HG03521 (cell line): ENCODE results near the gene FEM1A.
"Not testable (repeated sequence)": the region's sequence is repeated elsewhere in the genome, so short reads cannot be mapped to it uniquely, and the experiment has no call there.

Source experiments
- ATAC-seq: cut with Tn5 transposase; IDR thresholded peaks from one replicate; pipeline ENCODE4 v1.9.1; 2021; ENCODE audit warnings: mild to moderate bottlenecking, moderate library complexity; ENCODE audit not compliant: unreplicated experiment

Gene FEM1A

GRCh38 chr19:4807188-4807587 is 15.7 kb downstream of the FEM1A start:
- no peak for ATAC-seq

- no peak for ATAC-seq
Measured at GRCh38 chr19:4811328-4812131, 20.0 kb downstream of the FEM1A start.

DNA sequence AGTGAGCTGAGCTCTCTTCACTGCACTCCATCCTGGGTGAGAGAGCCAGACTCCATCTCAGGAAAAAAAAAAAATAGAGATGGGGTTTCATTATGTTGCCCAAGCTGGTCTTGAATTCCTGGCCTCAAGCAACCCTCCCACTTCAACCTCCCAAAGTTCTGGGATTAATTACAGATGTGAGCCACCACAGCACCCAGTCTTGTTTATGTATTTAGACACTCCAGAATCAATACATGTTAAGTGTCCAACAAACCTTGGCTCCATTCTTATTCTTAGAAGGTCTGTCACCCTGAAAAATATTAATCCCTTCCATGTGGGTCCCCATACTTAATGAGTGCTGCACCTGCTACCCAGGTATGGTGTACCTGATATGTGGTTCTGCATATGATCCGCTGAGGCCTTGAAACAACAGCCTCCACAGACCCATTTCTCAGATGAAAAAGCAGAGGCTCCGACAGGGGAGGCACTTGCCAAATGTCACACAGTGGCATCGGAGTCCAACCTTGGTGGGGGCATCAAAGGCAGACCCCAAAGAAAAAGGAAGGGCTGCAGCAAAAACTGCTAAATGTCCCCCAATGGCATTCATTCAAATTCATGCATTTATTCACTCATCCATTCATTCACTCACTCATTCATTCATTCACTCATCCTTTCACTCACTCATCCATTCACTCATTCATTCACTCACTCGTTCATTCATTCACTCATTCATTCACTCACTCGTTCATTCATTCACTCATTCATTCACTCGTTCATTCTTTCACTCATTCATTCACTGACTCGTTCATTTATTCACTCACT is 23.3 kb downstream of the FEM1A start:
- ATAC-seq: no peak

DNA sequence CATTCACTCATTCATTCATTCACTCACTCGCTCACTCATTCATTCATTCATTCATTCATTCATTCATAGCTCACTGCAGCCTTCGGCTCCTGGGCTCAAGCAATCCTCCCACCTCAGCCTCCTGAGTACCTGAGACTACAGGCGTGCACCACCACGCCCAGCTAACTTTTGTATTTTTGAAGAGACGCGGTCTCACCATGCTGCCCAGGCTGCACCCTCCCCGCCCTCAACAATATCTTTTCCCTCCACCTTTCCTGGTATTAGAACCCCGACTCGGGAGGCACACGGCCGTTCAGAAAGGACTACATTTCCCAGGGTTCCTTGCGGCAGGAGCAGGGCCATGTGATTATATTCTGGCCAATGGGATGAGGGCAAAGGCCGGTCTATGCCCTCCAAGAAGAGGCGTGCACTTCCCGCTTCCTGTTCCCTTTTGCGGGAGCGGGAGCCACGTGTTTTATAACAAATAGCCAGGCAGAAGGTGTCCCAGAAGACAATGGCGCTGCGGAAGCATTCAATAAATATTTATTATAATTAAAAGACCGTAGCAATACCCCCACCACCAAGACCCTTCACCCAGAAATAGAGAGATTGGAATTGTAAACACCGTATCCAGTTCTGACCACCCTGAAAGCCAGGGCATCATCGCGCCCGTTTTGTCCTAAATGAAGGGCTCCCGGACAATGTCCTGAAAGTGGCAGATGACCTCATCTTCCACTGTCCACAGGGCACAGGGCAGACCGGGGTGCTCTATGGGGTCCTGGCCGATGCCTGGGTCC is 24.1 kb downstream of the FEM1A start:
- ATAC-seq: no peak

GRCh38 chr19:4816202-4816949 is 24.8 kb downstream of the FEM1A start:
- ATAC-seq: no peak

DNA sequence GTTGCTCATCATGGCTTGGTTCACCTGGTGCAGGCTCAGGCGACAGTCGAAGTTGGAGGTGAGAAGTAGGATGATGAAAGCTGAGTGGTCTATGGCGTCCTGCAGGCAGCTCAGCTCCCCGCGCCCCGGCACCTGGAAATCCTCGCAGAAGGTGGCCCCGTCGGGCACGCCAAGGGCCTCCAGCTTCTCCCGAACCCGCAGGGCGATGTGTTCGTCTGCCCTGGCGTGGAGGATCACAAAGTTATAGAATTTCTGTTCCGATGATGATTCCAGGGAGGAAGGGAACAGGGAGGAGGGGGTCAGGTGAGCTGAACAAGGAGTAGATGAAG is 25.4 kb downstream of the FEM1A start:
- no peak for ATAC-seq

- ATAC-seq: no peak
Measured at GRCh38 chr19:4817467-4818277, 26.1 kb downstream of the FEM1A start.

- ATAC-seq: no peak
Measured at GRCh38 chr19:4821265-4821664, 29.7 kb downstream of the FEM1A start.

DNA sequence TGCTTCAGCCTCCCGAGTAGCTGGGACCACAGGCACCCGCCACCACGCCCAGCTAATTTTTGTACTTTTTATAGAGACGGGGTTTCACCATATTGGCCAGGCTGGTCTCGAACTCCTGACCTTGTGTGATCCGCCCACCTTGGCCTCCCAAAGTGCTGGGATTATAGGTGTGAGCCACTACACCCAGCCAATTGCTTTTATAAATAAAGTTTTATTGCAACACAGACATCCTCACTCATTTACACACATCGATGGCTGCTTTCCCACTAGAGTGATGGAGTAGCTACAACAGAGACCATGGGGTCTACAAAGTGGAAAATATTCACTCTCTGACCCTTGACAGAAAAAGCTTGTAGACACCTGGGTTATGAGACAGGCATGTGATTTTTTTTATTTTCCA is 30.8 kb downstream of the FEM1A start:
- ATAC-seq: not testable (repeated sequence)

- ATAC-seq: no peak
Measured at GRCh38 chr19:4823577-4823976, 32.0 kb downstream of the FEM1A start.

DNA sequence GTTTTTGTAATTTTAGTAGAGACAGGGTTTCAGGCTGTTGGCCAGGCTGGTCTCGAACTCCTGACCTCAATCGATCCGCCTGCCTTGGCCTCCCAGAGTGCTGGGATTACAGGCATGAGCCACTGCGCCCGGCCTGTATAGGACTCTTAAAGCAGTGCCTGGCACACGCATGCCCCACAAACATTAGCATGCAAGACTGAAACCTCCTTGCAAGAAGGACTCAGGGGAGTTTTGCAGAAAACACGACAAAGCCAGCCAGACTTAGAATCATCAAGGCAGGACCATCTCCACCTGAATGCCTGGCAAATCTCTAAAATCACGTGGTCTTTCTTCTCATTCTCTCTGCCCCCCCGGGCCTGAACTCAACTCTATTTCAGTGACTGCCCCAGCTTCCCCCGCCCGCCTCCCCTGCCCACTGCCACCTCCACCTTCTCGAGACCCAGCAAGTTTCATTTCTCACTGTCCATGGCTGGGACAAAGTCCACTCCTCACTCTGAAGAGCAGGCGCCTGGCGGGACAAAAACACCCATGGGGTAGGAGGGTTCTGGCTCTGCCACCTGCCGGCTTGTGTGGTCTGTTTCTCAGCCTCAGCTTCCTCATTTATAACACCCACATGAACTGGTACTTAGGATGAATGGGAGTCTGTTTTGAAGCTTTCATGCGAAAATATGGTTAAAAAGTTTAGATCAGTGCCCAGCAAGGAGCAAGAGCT is 37.6 kb downstream of the FEM1A start:
- ATAC-seq: no peak

GRCh38 chr19:4830332-4830731 is 38.8 kb downstream of the FEM1A start:
- no peak for ATAC-seq

- no peak for ATAC-seq
Measured at GRCh38 chr19:4830768-4831265, 39.3 kb downstream of the FEM1A start.

DNA sequence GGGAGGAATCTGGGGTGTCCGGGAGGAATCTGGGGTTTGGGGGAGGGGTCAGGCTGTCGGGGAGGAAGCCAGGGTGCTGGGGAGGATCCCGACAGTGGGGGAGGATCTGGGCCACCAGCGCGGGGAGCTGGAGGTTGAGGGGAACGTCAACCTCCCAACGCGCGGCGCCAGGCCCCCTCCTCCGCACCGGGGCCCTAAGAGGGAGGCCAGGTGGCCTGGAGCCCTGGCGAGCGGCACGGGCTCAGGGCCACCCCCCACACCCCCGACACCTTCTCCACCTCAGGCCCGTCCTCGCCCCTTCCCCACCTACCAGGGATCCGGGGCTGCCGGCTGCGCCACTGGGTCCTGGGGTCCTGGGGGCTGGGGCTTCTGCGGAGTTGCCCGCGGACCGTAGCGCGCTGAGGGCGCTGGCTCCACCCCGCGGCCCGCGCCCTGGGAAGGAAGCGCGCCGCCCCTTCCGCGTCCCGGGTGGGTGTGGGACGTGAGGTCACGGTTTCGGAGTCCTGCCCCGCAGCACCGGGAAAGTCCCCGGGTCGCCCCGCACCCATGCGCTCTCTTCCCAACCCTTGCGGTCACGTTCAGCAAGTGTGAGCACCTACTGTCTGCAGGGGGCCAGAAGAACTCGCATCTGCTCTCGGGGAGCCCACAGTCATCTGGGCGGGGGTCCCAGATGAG is 39.9 kb downstream of the FEM1A start, which contains the start of gene TICAM1:
Gene TICAM1 (minus strand): TSS at position 409 of the 675 bp plus-strand sequence. CDS start 13,335 bp downstream, outside the sequence.
- ATAC-seq: no peak

DNA sequence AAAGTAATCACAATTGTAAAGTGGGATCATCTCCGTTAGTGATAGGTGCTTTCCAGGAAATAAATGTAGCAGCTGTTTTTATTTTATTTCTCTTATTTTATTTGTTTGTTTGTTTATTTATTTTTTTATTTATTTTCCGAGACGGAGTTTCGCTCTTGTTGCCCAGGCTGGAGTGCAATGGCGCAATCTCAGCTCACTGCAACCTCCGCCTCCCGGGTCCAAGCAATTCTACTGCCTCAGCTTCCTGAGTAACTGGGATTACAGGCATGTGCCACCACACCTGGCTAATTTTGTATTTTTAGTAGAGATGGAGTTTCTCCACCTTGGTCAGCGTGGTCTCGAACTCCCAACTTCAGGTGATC is 40.4 kb downstream of the FEM1A start:
- ATAC-seq: not testable (repeated sequence)

GRCh38 chr19:4832776-4833175 is 41.2 kb downstream of the FEM1A start:
- no peak for ATAC-seq

- no peak for ATAC-seq
Measured at GRCh38 chr19:4839192-4839591, 47.7 kb downstream of the FEM1A start.

DNA sequence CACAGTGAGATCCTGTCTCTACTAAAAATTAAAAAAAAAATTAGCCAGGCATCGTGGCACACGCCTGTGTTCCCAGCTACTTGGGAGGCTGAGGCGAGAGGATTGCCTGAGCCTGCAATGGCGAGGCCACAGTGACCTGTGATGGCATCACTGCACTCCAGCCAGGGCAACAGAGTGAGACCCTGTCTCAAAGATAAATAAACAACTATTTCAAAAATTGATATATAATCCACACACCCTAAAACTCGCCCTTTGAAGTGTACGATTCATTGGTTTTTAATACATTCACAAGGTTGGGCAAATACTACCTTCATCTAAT is 52.1 kb downstream of the FEM1A start:
- ATAC-seq: no peak
